H1 (cell line): ENCODE results near the gene PMFBP1.

Experiments used
- EP300 ChIP-seq, 2 experiments: IDR thresholded peaks; 1 replicate in 1 of 2; 2 replicates in 1 of 2; pipeline ENCODE4 v1.6.1; 2011 to 2012; ENCODE audit warnings: low read depth in 2 of 2, low read length in 2 of 2, mild to moderate bottlenecking in 2 of 2, borderline replicate concordance in 1 of 2, inconsistent platforms in 1 of 2, moderate library complexity in 1 of 2
- MAFK ChIP-seq: IDR thresholded peaks from 2 replicates; pipeline ENCODE4 v1.6.1; 2012; ENCODE audit warnings: low read depth, mild to moderate bottlenecking, improper control_type of control experiment, low read length
- POLR2AphosphoS5 ChIP-seq: IDR thresholded peaks from 2 replicates; pipeline ENCODE4 v1.6.1; 2011; ENCODE audit warnings: low read depth, low read length
- RAD21 ChIP-seq, 2 experiments: IDR thresholded peaks in 1 of 2; conservative IDR thresholded peaks in 1 of 2; 2 replicates each; pipeline ENCODE4 v1.6.1; 2011; ENCODE audit warnings: low read depth in 2 of 2, low read length in 2 of 2, improper control_type of control experiment in 1 of 2, inconsistent platforms in 1 of 2, mild to moderate bottlenecking in 1 of 2, moderate library complexity in 1 of 2
- SP1 ChIP-seq: IDR thresholded peaks from 2 replicates; pipeline ENCODE4 v1.6.1; 2011; ENCODE audit warnings: low read depth, low read length
- TEAD4 ChIP-seq: IDR thresholded peaks from 2 replicates; pipeline ENCODE4 v1.6.1; 2012; ENCODE audit warnings: low read depth, low read length, inconsistent platforms, mixed read lengths
- TF ChIP-seq, protein P1 (sequence below), 3 experiments: IDR thresholded peaks; 1 replicate in 2 of 3; 2 replicates in 1 of 3; pipeline versions ENCODE4 v1.5.1 to v1.6.1; 2011; ENCODE audit warnings: low read length in 3 of 3, mild to moderate bottlenecking in 3 of 3, inconsistent platforms in 2 of 3, low read depth in 1 of 3, moderate library complexity in 1 of 3; ENCODE audit not compliant: insufficient read depth in 1 of 3; ENCODE audit errors: control extremely low read depth in 1 of 3
- TF ChIP-seq, protein P2 (sequence below): IDR thresholded peaks from 2 replicates; pipeline ENCODE4 v1.6.1; 2012; ENCODE audit warnings: inconsistent platforms

DNA sequence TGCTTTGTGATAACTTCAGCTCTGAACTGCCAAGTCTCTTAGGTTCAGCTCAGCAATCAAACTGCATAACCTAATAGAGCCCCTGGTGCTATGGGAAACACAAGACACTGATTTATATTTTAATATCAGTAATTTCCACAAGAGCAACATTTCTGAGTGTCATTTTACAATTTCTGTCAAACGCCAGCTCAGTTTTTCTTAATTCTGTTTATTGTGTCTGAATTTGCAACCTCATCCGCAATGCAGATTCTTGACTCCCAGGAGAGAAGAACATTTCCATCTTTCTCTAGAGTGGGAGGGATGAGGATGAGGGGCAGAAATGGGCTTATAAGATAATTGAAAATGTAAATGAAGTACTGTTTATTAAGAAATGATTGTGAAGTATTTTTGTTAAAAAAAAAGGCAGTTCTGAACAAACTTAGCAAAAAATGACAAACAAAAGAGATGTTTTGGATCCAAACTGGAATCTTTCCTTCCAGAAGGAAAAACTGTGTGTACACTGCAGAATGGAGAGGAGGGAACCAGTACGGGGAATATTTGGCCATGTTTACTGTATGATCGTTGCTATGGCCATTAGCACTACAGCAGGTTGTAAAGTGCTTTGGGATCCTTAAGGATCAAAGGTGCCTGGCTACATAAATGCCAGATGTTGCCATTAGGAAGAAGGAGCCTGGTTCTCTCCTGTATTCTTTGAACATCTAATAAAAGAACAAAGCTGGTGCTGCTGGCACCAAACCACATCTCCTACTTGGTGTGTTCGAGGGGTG is 7.4 kb upstream of the PMFBP1 start:
- TF ChIP-seq SP1 (no peak), TEAD4 (no peak), POLR2AphosphoS5 (no peak), RAD21 (IDR thresholded peaks at IDR 0.05 in 1 of 2, conservative IDR thresholded peaks at IDR 0.05 in 1 of 2; ENCODE audit: low read depth in 2 of 2, low read length in 2 of 2) (no peak), MAFK (no peak), EP300 (IDR thresholded peaks at IDR 0.05; ENCODE audit: borderline replicate concordance in 1 of 2, low read depth in 2 of 2, low read length in 2 of 2) (no peak)
- TF ChIP-seq, protein P1, sequence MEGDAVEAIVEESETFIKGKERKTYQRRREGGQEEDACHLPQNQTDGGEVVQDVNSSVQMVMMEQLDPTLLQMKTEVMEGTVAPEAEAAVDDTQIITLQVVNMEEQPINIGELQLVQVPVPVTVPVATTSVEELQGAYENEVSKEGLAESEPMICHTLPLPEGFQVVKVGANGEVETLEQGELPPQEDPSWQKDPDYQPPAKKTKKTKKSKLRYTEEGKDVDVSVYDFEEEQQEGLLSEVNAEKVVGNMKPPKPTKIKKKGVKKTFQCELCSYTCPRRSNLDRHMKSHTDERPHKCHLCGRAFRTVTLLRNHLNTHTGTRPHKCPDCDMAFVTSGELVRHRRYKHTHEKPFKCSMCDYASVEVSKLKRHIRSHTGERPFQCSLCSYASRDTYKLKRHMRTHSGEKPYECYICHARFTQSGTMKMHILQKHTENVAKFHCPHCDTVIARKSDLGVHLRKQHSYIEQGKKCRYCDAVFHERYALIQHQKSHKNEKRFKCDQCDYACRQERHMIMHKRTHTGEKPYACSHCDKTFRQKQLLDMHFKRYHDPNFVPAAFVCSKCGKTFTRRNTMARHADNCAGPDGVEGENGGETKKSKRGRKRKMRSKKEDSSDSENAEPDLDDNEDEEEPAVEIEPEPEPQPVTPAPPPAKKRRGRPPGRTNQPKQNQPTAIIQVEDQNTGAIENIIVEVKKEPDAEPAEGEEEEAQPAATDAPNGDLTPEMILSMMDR (IDR thresholded peaks at IDR 0.05; ENCODE audit: control extremely low read depth in 1 of 3, insufficient read depth in 1 of 3, low read depth in 1 of 3, low read length in 3 of 3), result no peak
- TF ChIP-seq, protein P2, sequence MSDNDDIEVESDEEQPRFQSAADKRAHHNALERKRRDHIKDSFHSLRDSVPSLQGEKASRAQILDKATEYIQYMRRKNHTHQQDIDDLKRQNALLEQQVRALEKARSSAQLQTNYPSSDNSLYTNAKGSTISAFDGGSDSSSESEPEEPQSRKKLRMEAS, result no peak
